Suprapubic skin (tissue), 4 donors: ENCODE results near the gene TGFBRAP1. TPM values are rescaled to one million over a fixed set of nuclear protein-coding genes. Genes with fewer than 3 reads are reported as not detected.

Source experiments
- DNase-seq, 2 donors: peaks; one replicate each; pipeline ENCODE4 v3.0.0-alpha.2; 2019; ENCODE audit warnings: low spot score in 2 of 2
- H3K27ac ChIP-seq: fragments of 200-600 bp; sonication (generic); one replicate; pipeline ENCODE4 v1.5.1; 2019
- H3K27me3 ChIP-seq: fragments of 200-600 bp; sonication (generic); one replicate; pipeline ENCODE4 v1.5.1; 2019
- H3K36me3 ChIP-seq: fragments of 200-600 bp; sonication (generic); one replicate; pipeline ENCODE4 v1.5.1; 2019
- H3K4me1 ChIP-seq: fragments of 200-600 bp; sonication (generic); one replicate; pipeline ENCODE4 v1.5.1; 2019
- H3K4me3 ChIP-seq: fragments of 200-600 bp; sonication (generic); one replicate; pipeline ENCODE4 v1.5.1; 2019; ENCODE audit warnings: mild to moderate bottlenecking
- H3K9me3 ChIP-seq: fragments of 200-600 bp; sonication (generic); one replicate; pipeline ENCODE4 v1.5.1; 2019
- CTCF ChIP-seq, 2 donors: fragments of 200-600 bp in 1 of 2; fragments of 450-650 bp in 1 of 2; sonication (generic) in 1 of 2; IDR thresholded peaks; one replicate each; pipeline ENCODE4 v1.5.1; 2016 to 2019; ENCODE audit warnings: antibody characterized with exemption in 2 of 2, mild to moderate bottlenecking in 1 of 2, moderate library complexity in 1 of 2
- EP300 ChIP-seq: sonication (generic); formaldehyde crosslinking; IDR thresholded peaks from one replicate; pipeline ENCODE4 v1.6.1; 2017; ENCODE audit warnings: antibody characterized with exemption
- POLR2A ChIP-seq, 2 donors: fragments of 450-650 bp; IDR thresholded peaks; one replicate each; pipeline ENCODE4 v1.6.1; 2017; ENCODE audit warnings: antibody characterized with exemption in 2 of 2, mild to moderate bottlenecking in 2 of 2, moderate library complexity in 2 of 2
- POLR2AphosphoS5 ChIP-seq, 3 donors: sonication (generic); formaldehyde crosslinking; IDR thresholded peaks; one replicate each; pipeline ENCODE4 v1.6.1; 2017; ENCODE audit warnings: antibody characterized with exemption in 3 of 3
- WGBS: methylation state at CpG from one replicate; pipeline ENCODE4 v1.1.5; 2018; 5-methylcytosine and 5-hydroxymethylcytosine counted together
- total RNA-seq, 4 donors: library from RNA; depleted of rRNA; stranded (reverse); fragments of >200 nt; gene quantifications; one replicate each; pipeline ENCODE4 v1.1.0, GENCODE V29; 2016

Gene TGFBRAP1
- total RNA-seq, 4 donors from 2014 or later: 31.0 to 38.1 (median 36.9) TPM

DNA sequence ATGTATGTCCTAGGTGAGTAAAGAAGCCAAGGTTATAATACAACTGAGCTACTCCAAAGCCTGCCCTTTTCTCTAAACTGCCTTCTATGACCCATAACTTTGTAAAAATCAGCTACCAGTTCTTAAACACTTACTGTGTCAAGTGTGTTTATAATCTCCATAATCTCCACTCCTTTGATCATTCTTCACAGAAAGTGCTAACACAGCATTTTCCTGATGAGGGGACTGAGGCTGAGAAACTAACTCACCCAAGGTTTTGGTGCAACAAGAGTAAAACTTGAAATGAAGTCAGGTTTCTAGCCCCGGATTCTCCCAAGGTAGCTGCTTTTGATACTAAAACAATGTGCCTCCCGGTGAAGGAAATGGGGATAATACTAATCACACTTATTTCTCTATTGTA lies 5.9 kb upstream of the TGFBRAP1 start:
- Histone ChIP-seq H3K36me3 (peaks cover 5% of the 10 kb centered on the region), H3K4me3 (no peak overlapping the region), H3K9me3 (no peaks in the 10 kb centered on the region), H3K27me3 (no peaks in the 10 kb centered on the region), H3K27ac (no peak overlapping the region), H3K4me1 (peaks cover 29% of the 10 kb centered on the region)
- no peak for TF ChIP-seq POLR2A (IDR thresholded peaks at IDR 0.05)
- no peak for TF ChIP-seq EP300
- TF ChIP-seq POLR2AphosphoS5 (IDR thresholded peaks at IDR 0.05): no peak
- no peak for TF ChIP-seq CTCF (IDR thresholded peaks at IDR 0.05)
- WGBS: 87% methylated on average over 2 of the region's 2 CpGs
- no peak for DNase-seq

- Histone ChIP-seq H3K36me3 (no peaks in the 10 kb centered on the region), H3K4me3 (no peak overlapping the region), H3K9me3 (no peaks in the 10 kb centered on the region), H3K27ac (no peak overlapping the region), H3K27me3 (no peaks in the 10 kb centered on the region), H3K4me1 (peaks cover 33% of the 10 kb centered on the region)
- TF ChIP-seq EP300 (no peak), POLR2AphosphoS5 (IDR thresholded peaks at IDR 0.05) (no peak)
- no peak for DNase-seq
- WGBS: 94% methylated on average over 4 of the region's 4 CpGs
These were observed 4.7 kb upstream of the TGFBRAP1 start for GRCh38 chr2:105334211-105334610.

GRCh38 chr2:105330681-105331375 lies 1.3 kb upstream of the TGFBRAP1 start:
- peaks cover 26% of the 10 kb centered on the region for H3K4me1 ChIP-seq
- no peaks in the 10 kb centered on the region for H3K27me3 ChIP-seq
- TF ChIP-seq EP300 (no peak), POLR2A (IDR thresholded peaks at IDR 0.05) (no peak), POLR2AphosphoS5 (IDR thresholded peaks at IDR 0.05) (no peak), CTCF (IDR thresholded peaks at IDR 0.05) (no peak)
- peak overlapping the region; percentile 84 for H3K4me3 ChIP-seq
- WGBS: 93% methylated on average over 4 of the region's 4 CpGs
- DNase-seq: no peak
- H3K36me3 ChIP-seq: no peaks in the 10 kb centered on the region
- H3K27ac ChIP-seq: no peak overlapping the region
- H3K9me3 ChIP-seq: no peaks in the 10 kb centered on the region

- WGBS: 1% methylated on average over 12 of the region's 17 CpGs
- H3K27me3 ChIP-seq: no peaks in the 10 kb centered on the region
- TF ChIP-seq POLR2A (IDR thresholded peaks at IDR 0.05) (no peak), POLR2AphosphoS5 (IDR thresholded peaks at IDR 0.05) (no peak), CTCF (IDR thresholded peaks at IDR 0.05) (no peak), EP300 (no peak)
- H3K36me3 ChIP-seq: no peaks in the 10 kb centered on the region
- H3K9me3 ChIP-seq: no peaks in the 10 kb centered on the region
- no peak for DNase-seq
- peak overlapping the region; percentile 84 for H3K27ac ChIP-seq
- peaks cover 34% of the 10 kb centered on the region for H3K4me1 ChIP-seq
- H3K4me3 ChIP-seq: peak overlapping the region; percentile 84
These were observed 359 bp downstream of the TGFBRAP1 start for GRCh38 chr2:105329197-105329554.

GRCh38 chr2:105328281-105329196 lies 996 bp downstream of the TGFBRAP1 start:
- WGBS: 27% methylated on average over 16 of the region's 16 CpGs
- peak overlapping the region; percentile 84 for H3K4me3 ChIP-seq
- no peak for TF ChIP-seq CTCF (IDR thresholded peaks at IDR 0.05)
- no peak for TF ChIP-seq EP300
- TF ChIP-seq POLR2A (IDR thresholded peaks at IDR 0.05): no peak
- TF ChIP-seq POLR2AphosphoS5 (IDR thresholded peaks at IDR 0.05): no peak
- no peaks in the 10 kb centered on the region for H3K27me3 ChIP-seq
- H3K9me3 ChIP-seq: no peaks in the 10 kb centered on the region
- H3K36me3 ChIP-seq: no peaks in the 10 kb centered on the region
- DNase-seq: no peak
- H3K4me1 ChIP-seq: peaks cover 36% of the 10 kb centered on the region
- peak overlapping the region; percentile 84 for H3K27ac ChIP-seq
